Nephron progenitor cell (in vitro differentiated cells): ENCODE measurements around the gene GNMT.
A peak's percentile ranks its signal among the peaks of the same experiment; 100 is the strongest.
"Not testable (repeated sequence)": the region's sequence is repeated elsewhere in the genome, so short reads cannot be mapped to it uniquely, and the experiment has no call there.

Experiments used
- DNase-seq: peaks from one replicate; pipeline ENCODE4 v3.0.0; 2021
- H3K27ac Mint-ChIP-seq: 2 replicates; pipeline ENCODE4 v1.8.0; 2021; ENCODE audit warnings: mild to moderate bottlenecking, moderate library complexity, mixed read lengths
- H3K27me3 Mint-ChIP-seq: 2 replicates; pipeline ENCODE4 v1.8.0; 2021; ENCODE audit warnings: mild to moderate bottlenecking, low read depth, mixed read lengths; ENCODE audit not compliant: poor library complexity
- H3K36me3 Mint-ChIP-seq: 2 replicates; pipeline ENCODE4 v1.8.0; 2021; ENCODE audit warnings: low read depth, mixed read lengths
- H3K4me1 Mint-ChIP-seq: 2 replicates; pipeline ENCODE4 v1.8.0; 2021; ENCODE audit warnings: mixed read lengths
- H3K4me3 Mint-ChIP-seq: 2 replicates; pipeline ENCODE4 v1.8.0; 2021; ENCODE audit warnings: mild to moderate bottlenecking, moderate library complexity, mixed read lengths
- H3K9me3 Mint-ChIP-seq: 2 replicates; pipeline ENCODE4 v1.8.0; 2021; ENCODE audit warnings: mild to moderate bottlenecking, moderate library complexity, mixed read lengths
- TF ChIP-seq, protein P1 (sequence below): fragments of 200-600 bp; sonication (generic); IDR thresholded peaks from 2 replicates; pipeline ENCODE4 v1.5.0; 2021; ENCODE audit warnings: antibody characterized with exemption

Gene GNMT

DNA sequence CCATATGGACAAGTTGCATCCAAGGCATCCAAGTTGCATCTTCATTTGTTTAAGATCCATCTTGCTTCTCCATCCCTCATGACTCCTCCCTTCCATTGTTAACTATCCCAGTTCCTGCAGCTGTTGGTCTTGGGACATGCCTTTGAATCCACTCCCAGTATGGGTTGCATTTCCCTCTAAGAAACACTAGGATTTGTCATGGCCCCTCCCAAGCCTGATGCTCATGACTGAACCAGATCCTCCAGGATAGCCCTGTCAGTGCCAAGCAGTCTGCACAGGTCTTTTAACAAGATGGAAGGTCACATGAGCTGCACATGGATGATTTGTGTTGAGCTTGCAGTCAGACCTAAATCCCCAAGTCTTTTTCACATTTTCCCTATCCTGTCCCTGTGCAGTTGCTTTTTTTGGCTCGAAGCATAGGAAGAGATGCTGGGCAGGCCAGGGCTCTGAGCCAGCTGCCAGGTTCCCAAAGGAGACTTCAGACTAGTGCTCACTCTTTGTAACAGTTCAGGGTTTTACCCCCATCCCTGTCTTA, 28.0 kb downstream of the GNMT start:
- TF ChIP-seq, protein P1, sequence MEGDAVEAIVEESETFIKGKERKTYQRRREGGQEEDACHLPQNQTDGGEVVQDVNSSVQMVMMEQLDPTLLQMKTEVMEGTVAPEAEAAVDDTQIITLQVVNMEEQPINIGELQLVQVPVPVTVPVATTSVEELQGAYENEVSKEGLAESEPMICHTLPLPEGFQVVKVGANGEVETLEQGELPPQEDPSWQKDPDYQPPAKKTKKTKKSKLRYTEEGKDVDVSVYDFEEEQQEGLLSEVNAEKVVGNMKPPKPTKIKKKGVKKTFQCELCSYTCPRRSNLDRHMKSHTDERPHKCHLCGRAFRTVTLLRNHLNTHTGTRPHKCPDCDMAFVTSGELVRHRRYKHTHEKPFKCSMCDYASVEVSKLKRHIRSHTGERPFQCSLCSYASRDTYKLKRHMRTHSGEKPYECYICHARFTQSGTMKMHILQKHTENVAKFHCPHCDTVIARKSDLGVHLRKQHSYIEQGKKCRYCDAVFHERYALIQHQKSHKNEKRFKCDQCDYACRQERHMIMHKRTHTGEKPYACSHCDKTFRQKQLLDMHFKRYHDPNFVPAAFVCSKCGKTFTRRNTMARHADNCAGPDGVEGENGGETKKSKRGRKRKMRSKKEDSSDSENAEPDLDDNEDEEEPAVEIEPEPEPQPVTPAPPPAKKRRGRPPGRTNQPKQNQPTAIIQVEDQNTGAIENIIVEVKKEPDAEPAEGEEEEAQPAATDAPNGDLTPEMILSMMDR, result no peak
- Mint-ChIP-seq H3K36me3 (peaks cover 25% of the 10 kb centered on the region), H3K9me3 (no peaks in the 10 kb centered on the region), H3K4me1 (peaks cover 46% of the 10 kb centered on the region), H3K27ac (peak overlapping the region; percentile 31), H3K4me3 (no peak overlapping the region), H3K27me3 (no peaks in the 10 kb centered on the region)
- DNase-seq, result no peak

DNA sequence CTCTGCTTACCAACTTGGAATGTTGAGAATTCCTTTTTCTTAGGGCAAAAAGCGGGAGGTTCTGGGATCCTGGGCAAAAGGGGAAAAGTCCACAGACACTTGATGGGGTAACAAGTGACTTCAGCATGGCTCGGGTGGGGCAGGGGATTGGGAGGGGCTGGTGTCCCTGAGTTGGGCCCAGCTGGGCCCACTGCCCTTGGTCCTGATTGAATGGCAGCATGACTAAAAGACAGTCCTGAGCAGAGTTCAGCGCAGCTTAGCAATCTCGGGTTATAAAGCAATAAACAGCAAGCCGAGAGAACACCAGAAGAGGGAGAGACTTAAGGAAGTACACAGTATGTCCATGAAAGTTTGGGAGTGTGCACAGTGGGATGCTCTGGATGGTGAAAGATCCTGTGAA, 29.4 kb downstream of the GNMT start:
- Mint-ChIP-seq H3K27me3 (no peaks in the 10 kb centered on the region), H3K4me3 (no peak overlapping the region), H3K36me3 (peaks cover 27% of the 10 kb centered on the region), H3K9me3 (no peaks in the 10 kb centered on the region), H3K27ac (peak overlapping the region; percentile 15), H3K4me1 (peaks cover 40% of the 10 kb centered on the region)
- no peak for DNase-seq
- TF ChIP-seq, protein P1, result no peak

DNA sequence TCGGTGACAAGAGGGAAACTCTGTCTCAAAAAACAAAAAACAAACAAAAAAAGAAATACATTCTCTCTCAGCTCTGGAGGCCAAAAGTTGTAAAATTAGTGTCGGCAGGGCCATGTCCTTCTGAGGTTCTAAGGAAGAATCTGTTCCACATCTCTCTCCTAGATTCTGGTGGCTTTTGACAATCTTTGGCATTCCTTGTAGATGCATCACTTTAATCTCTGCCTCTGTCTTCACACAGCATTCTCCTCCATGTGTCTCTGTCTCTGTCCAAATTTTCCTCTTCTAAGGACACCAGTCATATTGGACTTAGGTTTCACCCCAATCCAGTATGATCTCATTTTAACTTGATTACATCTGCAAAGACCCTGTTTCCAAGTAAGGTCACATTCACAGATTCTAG, 32.9 kb downstream of the GNMT start:
- peaks cover 30% of the 10 kb centered on the region for H3K36me3 Mint-ChIP-seq
- H3K27ac Mint-ChIP-seq, result no peak overlapping the region

DNA sequence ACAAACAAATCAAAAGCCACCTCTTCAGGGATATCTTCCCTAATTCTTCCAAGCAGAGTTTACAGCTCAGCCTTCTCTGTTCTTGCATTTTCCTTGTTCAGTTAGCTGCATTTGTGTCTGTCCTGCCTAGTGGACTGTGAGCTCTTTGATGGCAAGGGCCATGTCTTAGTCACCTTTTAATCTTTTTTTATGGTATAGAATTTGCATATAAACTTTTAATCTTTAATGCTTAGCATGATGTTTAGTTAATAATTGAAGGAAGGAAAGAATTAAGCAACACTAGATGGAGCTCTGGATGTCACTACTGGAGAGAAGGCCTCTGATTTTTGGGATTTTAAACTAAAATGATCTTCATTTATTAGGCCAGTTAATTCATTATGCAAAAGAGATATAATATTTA, 36.0 kb downstream of the GNMT start:
- no peaks in the 10 kb centered on the region for H3K27me3 Mint-ChIP-seq
- peaks cover 22% of the 10 kb centered on the region for H3K36me3 Mint-ChIP-seq
- H3K4me1 Mint-ChIP-seq, result peaks cover 13% of the 10 kb centered on the region
- H3K4me3 Mint-ChIP-seq, result no peak overlapping the region
- H3K27ac Mint-ChIP-seq, result no peak overlapping the region
- TF ChIP-seq, protein P1, result no peak
- no peak for DNase-seq
- H3K9me3 Mint-ChIP-seq, result no peaks in the 10 kb centered on the region

More for the DNA sequence above, 32.9 kb downstream of the GNMT start:
- Mint-ChIP-seq H3K9me3 (no peaks in the 10 kb centered on the region), H3K27me3 (no peaks in the 10 kb centered on the region), H3K4me3 (no peak overlapping the region), H3K4me1 (peaks cover 11% of the 10 kb centered on the region)
- TF ChIP-seq, protein P1, result no peak
- no peak for DNase-seq

DNA sequence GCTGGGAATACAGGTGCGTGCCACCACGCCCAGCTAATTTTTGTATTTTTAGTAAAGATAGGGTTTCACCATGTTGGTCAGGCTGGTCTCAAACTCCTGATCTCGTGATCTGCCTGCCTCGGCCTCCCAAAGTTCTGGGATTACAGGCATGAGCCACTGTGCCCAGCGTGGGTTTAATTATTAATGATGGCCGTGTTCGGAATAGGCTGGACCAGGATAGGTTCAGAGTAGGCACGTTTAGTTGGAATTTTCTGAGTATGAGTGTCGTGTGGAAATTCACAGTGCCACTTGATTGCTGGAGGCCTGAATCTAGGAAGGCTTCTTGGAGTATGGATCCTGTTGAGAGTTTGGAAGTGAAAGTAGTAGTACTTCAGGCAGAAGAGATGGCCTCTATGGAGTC, 37.7 kb downstream of the GNMT start:
- H3K36me3 Mint-ChIP-seq, result peaks cover 25% of the 10 kb centered on the region
- not testable (repeated sequence) for H3K9me3 Mint-ChIP-seq, DNase-seq, H3K27me3 Mint-ChIP-seq, H3K4me3 Mint-ChIP-seq, H3K27ac Mint-ChIP-seq
- H3K4me1 Mint-ChIP-seq, result peaks cover 13% of the 10 kb centered on the region

DNA sequence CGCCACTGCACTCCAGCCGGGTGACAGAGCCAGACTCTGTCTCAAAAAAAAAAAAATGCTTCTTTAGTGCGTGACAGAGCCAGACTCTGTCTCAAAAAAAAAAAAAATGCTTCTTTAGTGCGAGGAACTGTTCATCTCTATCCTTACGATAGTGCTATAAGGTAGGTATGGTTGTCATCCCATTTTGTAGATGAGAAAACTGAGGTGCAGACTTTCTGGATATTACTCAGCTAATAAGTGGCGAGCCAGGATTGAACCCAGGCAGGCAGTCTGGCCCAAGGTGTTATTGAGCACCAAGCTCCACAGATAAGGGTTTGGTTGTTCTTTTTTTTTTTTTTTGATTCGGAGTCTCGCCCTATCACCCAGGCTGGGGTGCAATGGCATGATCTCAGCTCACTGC, 41.3 kb downstream of the GNMT start:
- H3K27ac Mint-ChIP-seq, result no peak overlapping the region
- no peak for DNase-seq
- peaks cover 2% of the 10 kb centered on the region for H3K27me3 Mint-ChIP-seq
- peaks cover 26% of the 10 kb centered on the region for H3K36me3 Mint-ChIP-seq
- peaks cover 13% of the 10 kb centered on the region for H3K4me1 Mint-ChIP-seq
- TF ChIP-seq, protein P1, result no peak
- no peaks in the 10 kb centered on the region for H3K9me3 Mint-ChIP-seq
- no peak overlapping the region for H3K4me3 Mint-ChIP-seq
